HPDE6-E6E7 (cell line): Measurements from ENCODE around the gene TNMD.

ENCODE experiments used
- DNase-seq: peaks from one replicate; pipeline ENCODE4 v3.0.0; 2011; ENCODE audit warnings: missing footprints; ENCODE audit errors: extremely low spot score

Gene TNMD

DNA sequence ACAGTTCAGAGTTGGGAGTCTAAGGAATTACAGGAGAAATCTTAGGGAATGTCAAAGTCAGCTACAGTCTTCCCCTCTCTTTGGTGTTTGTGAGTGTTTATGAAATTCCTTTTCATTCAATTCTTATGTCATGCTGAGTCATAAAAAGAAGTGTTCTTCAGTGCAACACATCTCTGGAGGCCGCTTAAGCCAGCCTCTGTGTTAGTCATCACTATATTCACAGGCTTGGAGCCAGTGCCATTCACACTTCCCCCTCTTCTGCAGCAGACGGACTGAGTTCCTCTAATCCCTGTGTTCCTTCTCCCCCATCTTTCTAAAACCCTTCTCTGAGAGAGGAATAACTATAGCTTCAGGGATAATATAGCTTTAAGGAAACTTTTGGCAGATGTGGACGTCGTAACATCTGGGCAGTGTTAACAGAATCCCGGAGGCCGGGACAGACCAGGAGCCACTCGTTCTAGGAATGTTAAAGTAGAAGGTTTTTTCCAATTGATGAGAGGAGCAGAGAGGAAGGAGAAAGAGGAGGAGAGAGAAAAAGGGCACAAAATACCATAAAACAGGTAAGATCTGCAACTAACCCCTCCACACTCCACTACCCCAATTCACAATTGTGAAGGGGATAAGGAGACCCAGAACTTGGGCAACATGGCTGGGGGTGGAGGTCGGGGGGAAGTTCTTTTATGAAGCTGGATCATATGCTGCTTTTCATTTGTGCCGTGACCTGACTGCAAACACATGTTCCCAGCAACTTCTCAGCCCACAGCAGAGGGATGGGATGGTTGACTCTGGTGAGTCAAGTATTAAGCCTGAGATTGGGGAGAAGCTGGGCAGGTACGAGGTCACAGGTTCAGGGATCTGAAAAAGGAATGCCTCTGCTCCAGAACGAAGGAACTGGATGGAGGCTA, 59.5 kb downstream of the TNMD start, which contains the start of gene SRPX2:
Gene SRPX2, plus strand, starts transcription at position 244 of the 905 bp plus-strand sequence. CDS start 2,124 bp downstream, outside the sequence.
- peak; percentile 34 for DNase-seq

DNA sequence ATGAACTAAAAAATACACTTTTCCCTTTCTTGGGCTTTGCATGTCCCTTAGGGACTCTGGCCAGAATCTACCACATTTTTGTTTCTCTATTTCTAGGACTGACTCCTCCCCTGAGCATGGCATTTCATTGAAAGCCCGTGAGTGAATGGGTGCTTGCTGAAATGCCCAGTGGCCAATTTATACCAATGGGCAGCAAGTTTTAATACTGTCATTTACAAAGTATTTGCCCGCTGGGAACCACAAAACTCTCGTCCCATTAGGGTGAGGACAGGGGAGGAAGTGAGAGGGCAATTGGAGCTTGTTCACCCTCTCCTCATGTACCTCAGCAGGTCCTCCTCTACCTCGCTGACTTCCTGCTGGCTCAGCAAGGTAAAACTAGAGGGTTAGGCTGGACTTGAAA, 60.4 kb downstream of the TNMD start:
- no peak for DNase-seq

DNA sequence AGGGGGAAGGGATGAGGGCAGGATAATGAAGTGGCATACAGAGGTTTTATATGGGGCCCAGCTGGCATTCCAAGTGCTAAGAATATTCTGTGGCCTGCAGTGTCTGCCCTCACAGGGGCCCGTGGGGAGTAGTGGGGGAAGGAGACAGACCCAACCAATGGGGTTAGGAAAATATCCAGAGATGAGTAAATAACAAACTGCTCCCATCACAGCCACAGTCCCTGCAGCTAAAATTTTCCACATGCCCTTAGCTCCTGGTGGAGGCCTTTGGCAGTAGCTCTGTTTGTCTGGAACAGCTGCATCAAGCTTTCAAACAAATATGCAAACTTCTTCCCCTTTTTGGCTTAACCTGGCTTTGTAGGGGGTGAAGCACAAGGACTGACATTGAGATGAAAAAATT, 62.4 kb downstream of the TNMD start:
- no peak for DNase-seq

DNA sequence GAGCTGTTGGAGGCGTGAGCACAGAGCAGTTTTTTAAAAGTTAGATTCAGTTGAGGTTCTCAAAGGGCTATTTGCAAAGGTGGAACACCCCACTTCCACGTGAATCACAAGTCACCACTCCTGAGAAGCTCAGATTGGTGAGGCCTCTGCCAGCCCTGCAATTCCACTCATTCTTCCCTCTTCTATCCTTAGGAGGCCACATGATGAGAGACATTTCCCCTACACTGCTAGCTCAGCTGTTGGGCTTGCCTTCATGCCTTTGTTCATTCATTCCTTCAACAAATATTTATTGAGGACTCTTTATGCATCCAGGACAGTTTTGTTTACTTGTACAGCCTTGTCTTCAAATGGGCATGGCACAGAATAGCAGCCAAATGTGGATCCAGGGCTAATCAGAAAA, 63.0 kb downstream of the TNMD start:
- DNase-seq, result no peak

DNA sequence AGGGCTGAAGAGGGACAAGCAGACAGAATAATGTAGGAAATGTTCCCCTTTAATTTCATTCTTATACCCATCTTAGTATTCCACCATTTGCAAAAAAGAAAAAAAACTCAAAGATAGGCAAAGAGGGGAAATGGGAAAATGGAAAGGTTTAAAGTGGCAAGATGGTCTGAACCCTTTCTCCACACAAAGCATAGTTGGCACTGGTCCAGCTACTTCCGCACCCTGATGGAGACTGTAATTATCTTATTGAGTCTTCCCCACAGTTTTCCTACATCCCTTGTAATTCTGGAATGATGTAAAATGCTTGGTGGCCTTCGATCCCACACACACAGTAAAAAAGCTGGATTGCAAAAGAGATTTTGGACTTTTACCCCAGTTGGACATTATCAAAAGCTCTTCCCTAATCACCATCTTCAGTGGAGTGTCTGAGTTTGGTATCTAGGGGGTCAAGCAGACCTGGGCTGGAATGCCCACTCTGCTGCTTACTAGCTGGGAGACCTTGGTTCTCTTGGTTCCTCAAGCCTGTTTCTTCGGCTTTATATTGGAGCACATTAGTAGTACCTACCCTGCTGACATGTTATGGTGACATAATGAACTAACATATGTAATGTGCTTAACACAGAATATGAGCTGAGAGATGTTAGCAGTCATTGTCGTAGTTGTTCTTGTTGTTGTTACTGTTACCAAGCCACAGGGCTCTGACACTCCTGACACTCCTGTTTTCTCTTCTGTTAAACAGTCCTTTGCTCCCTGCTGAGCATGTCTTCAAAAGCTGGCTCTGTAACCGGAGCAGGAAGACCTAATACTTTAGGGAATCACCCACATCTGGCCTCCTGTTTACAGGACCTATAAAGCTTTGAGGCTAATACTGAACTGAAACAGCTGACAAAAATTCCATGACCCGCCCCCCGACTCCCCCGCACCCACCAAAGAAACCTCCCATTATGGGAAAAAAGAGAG, 64.0 kb downstream of the TNMD start:
- no peak for DNase-seq
